GM21619 (cell line): ENCODE results near the gene KRT86.
"Not testable (repeated sequence)": the region's sequence is repeated elsewhere in the genome, so short reads cannot be mapped to it uniquely, and the experiment has no call there.

Source experiments
- ATAC-seq: cut with Tn5 transposase; IDR thresholded peaks from one replicate; pipeline ENCODE4 v1.9.1; 2021; ENCODE audit not compliant: unreplicated experiment

The KRT86 gene

GRCh38 chr12:52290483-52291134 is 16.2 kb downstream of the KRT86 start:
- ATAC-seq, result not testable (repeated sequence)

GRCh38 chr12:52291267-52291935 is 17.0 kb downstream of the KRT86 start, which contains the start of gene KRT81:
Gene KRT81, minus strand, starts transcription at chr12:52291534. Its CDS starts 69 bp downstream, at chr12:52291465.
- ATAC-seq, result no peak

- ATAC-seq, result no peak
These were observed 19.5 kb downstream of the KRT86 start for GRCh38 chr12:52293926-52294325.

- ATAC-seq, result no peak
These were observed 20.4 kb downstream of the KRT86 start for GRCh38 chr12:52294803-52295202.

- ATAC-seq, result no peak
These were observed 21.2 kb downstream of the KRT86 start for GRCh38 chr12:52295663-52296062.

- no peak for ATAC-seq
These were observed 22.2 kb downstream of the KRT86 start for GRCh38 chr12:52296572-52297215.

- no peak for ATAC-seq
These were observed 24.3 kb downstream of the KRT86 start for GRCh38 chr12:52298677-52299190.

- ATAC-seq, result no peak
These were observed 26.6 kb downstream of the KRT86 start for GRCh38 chr12:52300796-52301691.

- ATAC-seq, result not testable (repeated sequence)
These were observed 27.3 kb downstream of the KRT86 start for GRCh38 chr12:52301721-52302120.

- not testable (repeated sequence) for ATAC-seq
These were observed 27.9 kb downstream of the KRT86 start for GRCh38 chr12:52302242-52302914.

GRCh38 chr12:52304941-52305411 is 30.5 kb downstream of the KRT86 start:
- peak; percentile 89 for ATAC-seq

- no peak for ATAC-seq
These were observed 31.7 kb downstream of the KRT86 start for GRCh38 chr12:52305921-52306705.

- ATAC-seq, result no peak
These were observed 32.3 kb downstream of the KRT86 start for GRCh38 chr12:52306731-52307130.

GRCh38 chr12:52307836-52308805 is 33.7 kb downstream of the KRT86 start:
- ATAC-seq, result no peak

GRCh38 chr12:52308806-52309425 is 34.5 kb downstream of the KRT86 start:
- ATAC-seq, result no peak

GRCh38 chr12:52310622-52311284 is 36.3 kb downstream of the KRT86 start:
- ATAC-seq, result no peak

- no peak for ATAC-seq
These were observed 36.8 kb downstream of the KRT86 start for GRCh38 chr12:52311285-52311648.
